ENCODE data around the gene PARP15.

DNA sequence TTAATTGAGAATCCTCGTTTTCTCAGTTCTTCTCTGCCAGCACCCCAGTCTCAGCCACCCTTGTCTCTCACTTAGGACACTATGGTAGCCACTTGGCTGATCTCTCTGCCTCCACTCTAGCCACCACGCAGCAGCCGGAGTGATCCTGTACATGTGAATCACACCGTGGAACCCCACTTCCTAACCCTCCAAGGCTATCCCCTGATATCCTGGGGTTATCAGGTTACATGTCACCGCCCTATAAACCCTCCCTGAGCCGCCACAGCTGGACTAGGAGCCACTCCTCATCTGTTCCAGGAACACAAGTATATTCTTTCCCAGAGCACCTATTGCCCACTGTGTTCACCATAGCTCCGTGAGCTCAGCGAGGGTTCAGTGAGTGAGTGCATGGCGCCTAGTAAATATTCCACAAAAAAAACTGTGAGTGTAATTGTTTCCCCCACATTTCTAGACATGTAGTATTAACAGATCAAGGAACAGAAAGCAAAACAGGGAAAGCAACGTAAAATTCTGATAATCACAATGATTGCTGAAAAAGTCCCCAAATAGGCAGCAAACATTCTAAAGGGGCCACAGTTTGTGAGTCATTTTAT lies 102.5 kb downstream of the PARP15 start:
- TF ChIP-seq EP300 (IDR thresholded peaks at IDR 0.05; ENCODE audit: borderline replicate concordance) (no peak), TAF1 (IDR thresholded peaks at IDR 0.05; ENCODE audit: low read depth) (no peak), EGR1 (IDR thresholded peaks at IDR 0.05) (no peak), TEAD4 (IDR thresholded peaks at IDR 0.05) (no peak), NFIC (IDR thresholded peaks at IDR 0.05) (no peak)
- TF ChIP-seq, protein P1, sequence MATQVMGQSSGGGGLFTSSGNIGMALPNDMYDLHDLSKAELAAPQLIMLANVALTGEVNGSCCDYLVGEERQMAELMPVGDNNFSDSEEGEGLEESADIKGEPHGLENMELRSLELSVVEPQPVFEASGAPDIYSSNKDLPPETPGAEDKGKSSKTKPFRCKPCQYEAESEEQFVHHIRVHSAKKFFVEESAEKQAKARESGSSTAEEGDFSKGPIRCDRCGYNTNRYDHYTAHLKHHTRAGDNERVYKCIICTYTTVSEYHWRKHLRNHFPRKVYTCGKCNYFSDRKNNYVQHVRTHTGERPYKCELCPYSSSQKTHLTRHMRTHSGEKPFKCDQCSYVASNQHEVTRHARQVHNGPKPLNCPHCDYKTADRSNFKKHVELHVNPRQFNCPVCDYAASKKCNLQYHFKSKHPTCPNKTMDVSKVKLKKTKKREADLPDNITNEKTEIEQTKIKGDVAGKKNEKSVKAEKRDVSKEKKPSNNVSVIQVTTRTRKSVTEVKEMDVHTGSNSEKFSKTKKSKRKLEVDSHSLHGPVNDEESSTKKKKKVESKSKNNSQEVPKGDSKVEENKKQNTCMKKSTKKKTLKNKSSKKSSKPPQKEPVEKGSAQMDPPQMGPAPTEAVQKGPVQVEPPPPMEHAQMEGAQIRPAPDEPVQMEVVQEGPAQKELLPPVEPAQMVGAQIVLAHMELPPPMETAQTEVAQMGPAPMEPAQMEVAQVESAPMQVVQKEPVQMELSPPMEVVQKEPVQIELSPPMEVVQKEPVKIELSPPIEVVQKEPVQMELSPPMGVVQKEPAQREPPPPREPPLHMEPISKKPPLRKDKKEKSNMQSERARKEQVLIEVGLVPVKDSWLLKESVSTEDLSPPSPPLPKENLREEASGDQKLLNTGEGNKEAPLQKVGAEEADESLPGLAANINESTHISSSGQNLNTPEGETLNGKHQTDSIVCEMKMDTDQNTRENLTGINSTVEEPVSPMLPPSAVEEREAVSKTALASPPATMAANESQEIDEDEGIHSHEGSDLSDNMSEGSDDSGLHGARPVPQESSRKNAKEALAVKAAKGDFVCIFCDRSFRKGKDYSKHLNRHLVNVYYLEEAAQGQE (IDR thresholded peaks at IDR 0.05; ENCODE audit: low read depth): no peak
- TF ChIP-seq, protein P2, sequence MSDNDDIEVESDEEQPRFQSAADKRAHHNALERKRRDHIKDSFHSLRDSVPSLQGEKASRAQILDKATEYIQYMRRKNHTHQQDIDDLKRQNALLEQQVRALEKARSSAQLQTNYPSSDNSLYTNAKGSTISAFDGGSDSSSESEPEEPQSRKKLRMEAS (IDR thresholded peaks at IDR 0.05): no peak

Data from Ishikawa (cell line).